Muscle layer of colon (tissue), 2 donors: Measurements from ENCODE around the gene ATP5PD.

Experiments
- H3K27ac ChIP-seq: one replicate; pipeline ENCODE4 v1.7.0; 2013; ENCODE audit warnings: low read depth, mild to moderate bottlenecking, low read length, moderate library complexity
- H3K27me3 ChIP-seq, 2 donors: one replicate each; pipeline ENCODE4 v1.7.0; 2013; ENCODE audit warnings: low read length in 2 of 2, mild to moderate bottlenecking in 2 of 2; ENCODE audit not compliant: insufficient read depth in 2 of 2, control insufficient read depth in 1 of 2
- H3K36me3 ChIP-seq: one replicate; pipeline ENCODE4 v1.7.0; 2013; ENCODE audit warnings: mild to moderate bottlenecking, low read length; ENCODE audit not compliant: insufficient read depth
- H3K4me1 ChIP-seq: one replicate; pipeline ENCODE4 v1.7.0; 2013; ENCODE audit warnings: mild to moderate bottlenecking, low read length; ENCODE audit not compliant: insufficient read depth
- H3K4me3 ChIP-seq, 2 donors: one replicate each; pipeline ENCODE4 v1.7.0; 2013; ENCODE audit warnings: low read length in 2 of 2, low read depth in 1 of 2, mild to moderate bottlenecking in 1 of 2, moderate library complexity in 1 of 2
- H3K9ac ChIP-seq: one replicate; pipeline ENCODE4 v1.7.0; 2013; ENCODE audit warnings: low read length
- H3K9me3 ChIP-seq: one replicate; pipeline ENCODE4 v1.7.0; 2013; ENCODE audit warnings: mild to moderate bottlenecking, low read length
- donor health status: abdominal sarcoma.
- donor health status: Adenocarcinoma of cecum.

ATP5PD gene

DNA sequence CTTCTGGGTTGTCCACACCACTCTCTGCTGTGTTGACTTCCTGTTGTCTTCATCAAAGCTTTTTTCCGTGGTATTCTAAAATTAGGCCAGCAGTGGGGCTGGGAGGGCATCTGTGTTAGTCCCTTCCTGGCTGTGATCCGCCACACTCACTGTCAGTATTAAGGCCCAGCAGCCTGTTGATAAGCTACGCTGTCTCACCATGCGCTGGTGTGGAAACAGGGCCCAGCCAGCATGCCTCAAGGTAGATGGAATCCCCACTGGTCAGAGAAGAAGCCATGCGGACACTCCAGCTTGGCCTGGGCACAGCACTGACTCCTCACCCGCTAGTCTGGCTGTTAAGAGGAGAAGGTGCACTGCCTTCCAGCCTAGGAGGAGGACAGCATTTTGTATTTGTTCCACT is 48.0 kb downstream of the ATP5PD start:
- H3K4me3 ChIP-seq, result no peak overlapping the region
- no peak overlapping the region for H3K9ac ChIP-seq
- no peaks in the 10 kb centered on the region for H3K9me3 ChIP-seq
- H3K27me3 ChIP-seq, result no peaks in the 10 kb centered on the region
- H3K27ac ChIP-seq, result no peak overlapping the region
- no peaks in the 10 kb centered on the region for H3K4me1 ChIP-seq
- peaks cover 29% of the 10 kb centered on the region for H3K36me3 ChIP-seq

DNA sequence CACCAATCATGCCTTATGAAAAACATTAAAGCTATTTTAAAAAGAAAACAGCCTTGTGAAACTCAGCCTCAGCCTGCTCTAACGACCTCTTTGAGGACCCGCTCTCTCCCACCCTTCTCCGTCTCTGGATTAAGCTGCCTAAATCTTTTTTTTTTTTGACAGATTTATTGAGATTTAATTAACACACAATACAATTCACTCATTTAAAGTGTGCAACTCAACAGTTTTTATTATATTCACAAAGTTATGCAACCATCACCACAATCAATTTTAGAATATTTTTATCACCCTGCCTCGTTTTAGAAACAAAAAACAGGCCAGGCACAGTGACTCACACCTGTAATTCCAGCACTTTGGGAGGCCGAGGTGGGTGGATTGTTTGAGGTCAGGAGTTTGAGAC is 50.9 kb downstream of the ATP5PD start:
- Histone ChIP-seq H3K36me3 (peaks cover 6% of the 10 kb centered on the region), H3K27me3 (no peaks in the 10 kb centered on the region), H3K9me3 (no peaks in the 10 kb centered on the region), H3K4me1 (no peaks in the 10 kb centered on the region), H3K27ac (no peak overlapping the region), H3K4me3 (no peak overlapping the region), H3K9ac (no peak overlapping the region)

DNA sequence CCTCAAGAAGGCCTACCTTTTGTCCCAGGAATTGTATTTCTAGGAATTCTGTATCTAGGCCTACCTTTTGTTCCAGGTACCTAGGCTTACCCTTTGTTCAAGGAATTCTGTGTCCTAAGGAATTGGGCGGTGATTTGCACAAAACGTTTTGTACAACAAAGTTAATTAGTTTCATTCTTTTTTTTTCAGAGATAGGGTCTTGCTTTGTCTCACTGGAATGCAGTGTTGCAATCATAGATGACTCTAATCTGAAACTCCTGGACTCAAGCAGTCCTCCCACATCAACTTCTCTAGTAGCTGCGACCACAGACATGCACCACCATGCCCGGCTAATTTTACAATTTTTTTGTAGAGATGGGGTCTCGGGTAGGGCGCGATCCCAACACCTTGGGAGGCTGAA is 52.3 kb downstream of the ATP5PD start:
- Histone ChIP-seq H3K36me3 (peaks cover 2% of the 10 kb centered on the region), H3K27ac (no peak overlapping the region)

DNA sequence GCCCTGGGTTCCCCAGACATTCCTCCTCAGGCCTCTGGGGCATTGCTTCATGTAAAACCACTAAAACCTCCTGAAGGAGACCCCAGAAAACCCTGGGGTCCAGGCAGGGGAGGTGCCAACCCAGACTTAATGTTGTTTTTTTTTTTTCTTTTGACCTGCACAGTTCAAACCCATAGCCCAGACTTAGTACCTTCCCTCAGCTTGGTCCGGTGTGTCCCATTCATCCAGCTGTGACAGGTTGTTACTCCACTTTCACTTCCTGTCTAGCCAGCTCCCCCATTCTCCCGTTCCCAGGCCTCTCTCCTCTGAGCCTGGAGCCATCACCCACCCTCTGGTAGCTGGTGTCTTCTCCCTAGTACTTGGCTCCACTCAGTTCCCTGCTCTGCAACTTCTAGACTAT is 54.5 kb downstream of the ATP5PD start:
- H3K27ac ChIP-seq, result no peak overlapping the region

More for the DNA sequence above, 52.3 kb downstream of the ATP5PD start:
- H3K9me3 ChIP-seq, result no peaks in the 10 kb centered on the region
- no peak overlapping the region for H3K4me3 ChIP-seq
- H3K27me3 ChIP-seq, result no peaks in the 10 kb centered on the region
- no peak overlapping the region for H3K9ac ChIP-seq
- peaks cover 9% of the 10 kb centered on the region for H3K4me1 ChIP-seq

DNA sequence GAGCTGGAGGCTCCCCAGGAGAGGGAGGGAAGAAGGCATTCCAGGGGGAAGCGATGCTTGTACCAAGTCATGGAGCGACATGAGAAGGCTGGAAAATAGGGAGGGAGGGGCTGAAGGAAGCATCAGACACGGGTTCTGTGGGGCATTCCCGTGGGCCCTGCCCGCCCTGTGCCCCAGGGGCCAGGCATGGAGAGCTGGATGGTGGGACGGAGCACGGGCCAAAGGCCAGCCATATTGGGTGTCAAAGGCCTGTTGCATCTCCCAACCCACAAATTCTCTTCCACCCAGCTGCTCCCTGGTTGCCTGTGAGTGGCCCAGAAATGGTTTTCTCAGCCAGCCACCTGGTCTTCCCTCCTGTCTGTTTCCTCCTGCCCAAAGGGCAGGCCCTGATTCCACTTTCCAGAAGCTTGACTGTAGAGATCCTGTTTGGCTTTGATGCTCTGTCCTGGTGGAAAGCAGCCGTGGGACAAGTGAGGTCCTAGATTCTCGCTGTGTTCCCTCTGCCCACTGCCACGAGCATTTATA is 56.1 kb downstream of the ATP5PD start:
- Histone ChIP-seq H3K27me3 (no peaks in the 10 kb centered on the region), H3K4me3 (no peak overlapping the region), H3K9me3 (no peaks in the 10 kb centered on the region), H3K36me3 (no peaks in the 10 kb centered on the region), H3K4me1 (peaks cover 25% of the 10 kb centered on the region), H3K27ac (no peak overlapping the region), H3K9ac (no peak overlapping the region)

More for the DNA sequence above, 54.5 kb downstream of the ATP5PD start:
- Histone ChIP-seq H3K9ac (no peak overlapping the region), H3K4me3 (no peak overlapping the region), H3K36me3 (no peaks in the 10 kb centered on the region), H3K4me1 (peaks cover 20% of the 10 kb centered on the region), H3K9me3 (no peaks in the 10 kb centered on the region), H3K27me3 (no peaks in the 10 kb centered on the region)
